ENCODE measurements around the gene TOM1. TPM values are rescaled to one million over a fixed set of nuclear protein-coding genes. Genes with fewer than 3 reads are reported as not detected.

Gene TOM1
- total RNA-seq, 1 experiment from 2014 or later, result 49.1 TPM

- no TSS peak for BruUV-seq (replicated peaks)
- H3K27me3 Mint-ChIP-seq (ENCODE audit: unreplicated experiment), result no peaks in the 10 kb centered on the region
- H3K4me1 Mint-ChIP-seq (ENCODE audit: low read depth, unreplicated experiment), result peaks cover 46% of the 10 kb centered on the region
- H3K36me3 Mint-ChIP-seq (ENCODE audit: insufficient read depth, unreplicated experiment), result peaks cover 31% of the 10 kb centered on the region
- no peak for TF ChIP-seq CTCF (IDR thresholded peaks at IDR 0.05; ENCODE audit: unreplicated experiment)
- H3K27ac Mint-ChIP-seq (ENCODE audit: unreplicated experiment), result no peak overlapping the region
- no peak for DNase-seq
- no peaks in the 10 kb centered on the region for H3K9me3 Mint-ChIP-seq (ENCODE audit: low read depth, unreplicated experiment)
- no peak overlapping the region for H3K4me3 Mint-ChIP-seq (ENCODE audit: low read depth, unreplicated experiment)
- intact Hi-C loops (cut with micrococcal nuclease; ENCODE audit: unreplicated experiment), result no loop called here
- CTCF ChIA-PET, result no interaction called here
Measured at GRCh38 chr22:35379146-35379993, 79.7 kb downstream of the TOM1 start.

GRCh38 chr22:35380013-35380412 is 80.3 kb downstream of the TOM1 start:
- DNase-seq, result no peak
- CTCF ChIA-PET, result interaction anchor here (0.8 kb wide), 1 partner anchor 8 kb away, joined by 3 read pairs; no protein-coding TSS in a partner anchor
- Mint-ChIP-seq H3K27me3 (ENCODE audit: unreplicated experiment) (no peaks in the 10 kb centered on the region), H3K4me1 (ENCODE audit: low read depth, unreplicated experiment) (peaks cover 46% of the 10 kb centered on the region), H3K27ac (ENCODE audit: unreplicated experiment) (peak overlapping the region; percentile 56), H3K9me3 (ENCODE audit: low read depth, unreplicated experiment) (no peaks in the 10 kb centered on the region), H3K4me3 (ENCODE audit: low read depth, unreplicated experiment) (peak overlapping the region; percentile 70), H3K36me3 (ENCODE audit: insufficient read depth, unreplicated experiment) (peaks cover 31% of the 10 kb centered on the region)
- BruUV-seq (replicated peaks), result no TSS peak
- intact Hi-C loops (cut with micrococcal nuclease; ENCODE audit: unreplicated experiment), result no loop called here
- TF ChIP-seq CTCF (IDR thresholded peaks at IDR 0.05; ENCODE audit: unreplicated experiment), result no peak

- H3K27ac Mint-ChIP-seq (ENCODE audit: unreplicated experiment), result peak within 1 kb of the TSS; percentile 56
- peak; percentile 80 for DNase-seq
- peaks cover 46% of the 10 kb centered on the region for H3K4me1 Mint-ChIP-seq (ENCODE audit: low read depth, unreplicated experiment)
- peak within 1 kb of the TSS; percentile 70 for H3K4me3 Mint-ChIP-seq (ENCODE audit: low read depth, unreplicated experiment)
- no peak for TF ChIP-seq CTCF (IDR thresholded peaks at IDR 0.05; ENCODE audit: unreplicated experiment)
- intact Hi-C loops (cut with micrococcal nuclease; ENCODE audit: unreplicated experiment), result no loop called here
- no peaks in the 10 kb centered on the region for H3K9me3 Mint-ChIP-seq (ENCODE audit: low read depth, unreplicated experiment)
- peaks cover 31% of the 10 kb centered on the region for H3K36me3 Mint-ChIP-seq (ENCODE audit: insufficient read depth, unreplicated experiment)
- BruUV-seq (replicated peaks), result no TSS peak
- H3K27me3 Mint-ChIP-seq (ENCODE audit: unreplicated experiment), result no peaks in the 10 kb centered on the region
- CTCF ChIA-PET, result interaction anchor here (0.5 to 0.8 kb wide), 3 partner anchors 9 to 72 kb away, joined by 3 to 6 read pairs (median 3); no protein-coding TSS in a partner anchor
Measured at GRCh38 chr22:35380537-35381423, 81.1 kb downstream of the TOM1 start, which contains the start of gene HMOX1. Gene HMOX1 (plus strand): TSS chr22:35381096. CDS start chr22:35381174, 78 bp downstream.

- intact Hi-C loops (cut with micrococcal nuclease; ENCODE audit: unreplicated experiment), result no loop called here
- H3K9me3 Mint-ChIP-seq (ENCODE audit: low read depth, unreplicated experiment), result no peaks in the 10 kb centered on the region
- peaks cover 31% of the 10 kb centered on the region for H3K36me3 Mint-ChIP-seq (ENCODE audit: insufficient read depth, unreplicated experiment)
- no peak for TF ChIP-seq CTCF (IDR thresholded peaks at IDR 0.05; ENCODE audit: unreplicated experiment)
- H3K27me3 Mint-ChIP-seq (ENCODE audit: unreplicated experiment), result no peaks in the 10 kb centered on the region
- BruUV-seq (replicated peaks), result TSS peak; percentile 34
- H3K4me1 Mint-ChIP-seq (ENCODE audit: low read depth, unreplicated experiment), result peaks cover 44% of the 10 kb centered on the region
- CTCF ChIA-PET, result interaction anchor here (0.6 to 0.7 kb wide), 2 partner anchors 72 to 163 kb away, joined by 3 read pairs; no protein-coding TSS in a partner anchor
- peak overlapping the region; percentile 70 for H3K4me3 Mint-ChIP-seq (ENCODE audit: low read depth, unreplicated experiment)
- H3K27ac Mint-ChIP-seq (ENCODE audit: unreplicated experiment), result peak overlapping the region; percentile 25
- DNase-seq, result no peak
Measured at GRCh38 chr22:35381424-35382009, 81.8 kb downstream of the TOM1 start.

Measured in Calu3 (cell line).